WTC11 (cell line): ENCODE results near the gene LRIG3. TPM values are rescaled to one million over a fixed set of nuclear protein-coding genes. Genes with fewer than 3 reads are reported as not detected.

Experiments used
- ATAC-seq: fragments of 200-7000 bp; cut with Tn5 transposase; 2 replicates; pipeline ENCODE4 v1.10.0; 2021; ENCODE audit warnings: mild to moderate bottlenecking, moderate library complexity
- Bru-seq: library from RNA; stranded (reverse); fragments of 400-500 nt; gene quantifications from one replicate; lab custom pipeline; 2021; lab: Mats Ljungman, UMichigan
- CTCF ChIA-PET: fragments of 300-600 bp; sonication (Branson Sonifier 250); formaldehyde crosslinking; loops from one replicate; lab custom pipeline; 2021; ENCODE audit warnings: antibody characterized with exemption; lab: Charles Lee
- POLR2A ChIA-PET: fragments of 350-600 bp; sonication (Branson Sonifier 250); formaldehyde crosslinking; loops from one replicate; lab custom pipeline; 2021; ENCODE audit warnings: antibody characterized with exemption; lab: Charles Lee
- DNase-seq: peaks from one replicate; pipeline ENCODE4 v3.0.0; 2021; ENCODE audit warnings: low spot score
- H3K27ac Mint-ChIP-seq: 2 replicates; pipeline ENCODE4 v1.8.0; 2021; ENCODE audit warnings: mixed read lengths
- H3K27me3 Mint-ChIP-seq: 2 replicates; pipeline ENCODE4 v1.8.0; 2021; ENCODE audit warnings: low read depth, mild to moderate bottlenecking, moderate library complexity, mixed read lengths
- H3K36me3 Mint-ChIP-seq: 2 replicates; pipeline ENCODE4 v1.8.0; 2021; ENCODE audit warnings: mixed read lengths
- H3K4me1 Mint-ChIP-seq: 2 replicates; pipeline ENCODE4 v1.8.0; 2022; ENCODE audit warnings: mixed read lengths
- H3K4me3 Mint-ChIP-seq: 2 replicates; pipeline ENCODE4 v1.8.0; 2021; ENCODE audit warnings: mild to moderate bottlenecking, moderate library complexity, mixed read lengths
- H3K9me3 Mint-ChIP-seq: 2 replicates; pipeline ENCODE4 v1.8.0; 2021; ENCODE audit warnings: mixed read lengths
- ATF3 ChIP-seq: sonication (generic); formaldehyde crosslinking; conservative IDR thresholded peaks from 2 replicates; pipeline ENCODE4 v1.8.1; 2022; ENCODE audit warnings: mild to moderate bottlenecking, missing genetic modification reagents
- ATF6 ChIP-seq: sonication (generic); formaldehyde crosslinking; IDR thresholded peaks from 2 replicates; pipeline ENCODE4 v1.8.1; 2023; ENCODE audit warnings: mild to moderate bottlenecking, missing genetic modification reagents
- E2F1 ChIP-seq: sonication (generic); formaldehyde crosslinking; IDR thresholded peaks from 2 replicates; pipeline ENCODE4 v1.8.0; 2022; ENCODE audit warnings: mild to moderate bottlenecking, missing genetic modification reagents
- E2F4 ChIP-seq: sonication (generic); formaldehyde crosslinking; IDR thresholded peaks from 2 replicates; pipeline ENCODE4 v1.8.1; 2022; ENCODE audit warnings: low read depth, mild to moderate bottlenecking, moderate library complexity, missing genetic modification reagents, borderline replicate concordance
- E2F5 ChIP-seq: sonication (generic); formaldehyde crosslinking; IDR thresholded peaks from 2 replicates; pipeline ENCODE4 v1.8.1; 2022; ENCODE audit warnings: mild to moderate bottlenecking, moderate library complexity, missing genetic modification reagents
- ELF4 ChIP-seq: sonication (generic); formaldehyde crosslinking; IDR thresholded peaks from 2 replicates; pipeline ENCODE4 v1.8.1; 2022; ENCODE audit warnings: low read depth, mild to moderate bottlenecking, moderate library complexity, missing genetic modification reagents
- FOXK1 ChIP-seq: sonication (generic); formaldehyde crosslinking; IDR thresholded peaks from 2 replicates; pipeline ENCODE4 v1.8.0; 2022; ENCODE audit warnings: mild to moderate bottlenecking, moderate library complexity, missing genetic modification reagents
- FOXP1 ChIP-seq: sonication (generic); formaldehyde crosslinking; IDR thresholded peaks from 2 replicates; pipeline ENCODE4 v1.8.0; 2022; ENCODE audit warnings: missing genetic modification reagents, mild to moderate bottlenecking, moderate library complexity, borderline replicate concordance
- HMGXB4 ChIP-seq: sonication (generic); formaldehyde crosslinking; IDR thresholded peaks from 2 replicates; pipeline ENCODE4 v1.8.1; 2023; ENCODE audit warnings: mild to moderate bottlenecking, moderate library complexity, missing genetic modification reagents
- JAZF1 ChIP-seq: fragments of 250-450 bp; sonication (Bioruptor Pico); IDR thresholded peaks from 2 replicates; pipeline ENCODE4 v1.9.0; 2021; ENCODE audit warnings: moderate library complexity, mild to moderate bottlenecking, inconsistent platforms
- MAX ChIP-seq: sonication (generic); formaldehyde crosslinking; IDR thresholded peaks from 2 replicates; pipeline ENCODE4 v1.8.0; 2022; ENCODE audit warnings: mild to moderate bottlenecking, missing genetic modification reagents
- MXD4 ChIP-seq: fragments of 250-450 bp; sonication (Bioruptor Pico); IDR thresholded peaks from 2 replicates; pipeline ENCODE4 v1.8.0; 2021; ENCODE audit warnings: mild to moderate bottlenecking, moderate library complexity, borderline replicate concordance
- PREB ChIP-seq: sonication (generic); formaldehyde crosslinking; IDR thresholded peaks from 2 replicates; pipeline ENCODE4 v1.8.1; 2022; ENCODE audit warnings: mild to moderate bottlenecking, missing genetic modification reagents, moderate library complexity, borderline replicate concordance
- RELA ChIP-seq: sonication (generic); formaldehyde crosslinking; IDR thresholded peaks from 2 replicates; pipeline ENCODE4 v1.8.1; 2022; ENCODE audit warnings: missing genetic modification reagents, mild to moderate bottlenecking, borderline replicate concordance
- SMAD3 ChIP-seq: sonication (generic); formaldehyde crosslinking; IDR thresholded peaks from 2 replicates; pipeline ENCODE4 v1.8.0; 2022; ENCODE audit warnings: missing genetic modification reagents, mild to moderate bottlenecking, borderline replicate concordance
- TEAD1 ChIP-seq: sonication (generic); formaldehyde crosslinking; IDR thresholded peaks from 2 replicates; pipeline ENCODE4 v1.8.0; 2022; ENCODE audit warnings: mild to moderate bottlenecking, missing genetic modification reagents
- USF1 ChIP-seq: sonication (generic); formaldehyde crosslinking; IDR thresholded peaks from 2 replicates; pipeline ENCODE4 v1.8.0; 2022; ENCODE audit warnings: mild to moderate bottlenecking, missing genetic modification reagents
- ZNF219 ChIP-seq: sonication (generic); formaldehyde crosslinking; IDR thresholded peaks from 2 replicates; pipeline ENCODE4 v1.8.0; 2023; ENCODE audit warnings: missing genetic modification reagents, mild to moderate bottlenecking, borderline replicate concordance
- ZNF232 ChIP-seq: sonication (generic); formaldehyde crosslinking; IDR thresholded peaks from 2 replicates; pipeline ENCODE4 v1.8.0; 2022; ENCODE audit warnings: mild to moderate bottlenecking, missing genetic modification reagents
- ZNF317 ChIP-seq: sonication (generic); formaldehyde crosslinking; IDR thresholded peaks from 2 replicates; pipeline ENCODE4 v1.8.1; 2023; ENCODE audit warnings: low read depth, mild to moderate bottlenecking, moderate library complexity, missing genetic modification reagents, borderline replicate concordance
- ZNF425 ChIP-seq: fragments of 250-450 bp; sonication (Bioruptor Pico); conservative IDR thresholded peaks from 2 replicates; pipeline ENCODE4 v1.9.0; 2021; ENCODE audit warnings: mild to moderate bottlenecking
- long read RNA-seq, 3 experiments: library from RNA in 1 of 3; library from capped mRNA in 1 of 3; library from polyadenylated mRNA in 1 of 3; unstranded in 2 of 3; stranded (forward) in 1 of 3; transcript quantifications; one replicate each; pipeline ENCODE4 v2.0.0, GENCODE V29; 2021
- total RNA-seq: library from RNA; stranded (reverse); gene quantifications from 3 replicates; pipeline ENCODE4 v1.2.3, GENCODE V29; 2021

The LRIG3 gene
- total RNA-seq (7.8 to 13.0 TPM (median 8.5 TPM) in 3 replicates), Bru-seq, nascent RNA (percentile 74 among the genes with signal in this experiment)
- long read RNA-seq, experiment 1, full-length matches to known transcripts, result 28 of 35 reads
- long read RNA-seq, experiment 1, partial matches to known transcripts, result 5 of 35 reads
- long read RNA-seq, experiment 1, other reads (novel, unspliced or antisense), result 2 of 35 reads
- long read RNA-seq, experiment 2, full-length matches to known transcripts, result 2 of 5 reads
- long read RNA-seq, experiment 2, partial matches to known transcripts, result 2 of 5 reads
- long read RNA-seq, experiment 2, other reads (novel, unspliced or antisense), result 1 of 5 reads
- long read RNA-seq, experiment 3, partial matches to known transcripts, result 1 of 1 reads
- long read RNA-seq, experiment 3, other reads (novel, unspliced or antisense), result 0 of 1 reads

- Mint-ChIP-seq H3K9me3 (no peaks in the 10 kb centered on the region), H3K4me1 (peaks cover 44% of the 10 kb centered on the region), H3K36me3 (no peaks in the 10 kb centered on the region), H3K27me3 (peaks cover 19% of the 10 kb centered on the region), H3K4me3 (peak within 1 kb of the TSS; percentile 82), H3K27ac (peak within 1 kb of the TSS; percentile 84)
- ChIA-PET POLR2A (no interaction called here), CTCF (interaction anchor here (0.7 to 2.4 kb wide), 4 partner anchors 11 to 379 kb away, joined by 3 to 16 read pairs (median 7); no protein-coding TSS in a partner anchor)
- peak; percentile 85 for ATAC-seq
- DNase-seq, result peak; percentile 79
- peak; percentile 74; the same call in 1 of the 2 replicates for TF ChIP-seq FOXP1
- no peak for TF ChIP-seq ELF4
- TF ChIP-seq ZNF425 (CRISPR knock-in tag), result no peak
- no peak for TF ChIP-seq MXD4
- TF ChIP-seq MAX, result peak; percentile 86
- TF ChIP-seq JAZF1 (CRISPR knock-in tag), result no peak
- peak; percentile 96 for TF ChIP-seq USF1
- peak; percentile 79 for TF ChIP-seq E2F5
- TF ChIP-seq ZNF317, result peak; percentile 34; the same call in 1 of the 2 replicates
- TF ChIP-seq ATF6 (CRISPR knock-in tag), result no peak
- 0 out of 2 replicates have a peak, but pooled peaks have one; percentile 40 for TF ChIP-seq E2F1 (CRISPR knock-in tag)
- 0 out of 2 replicates have a peak, but pooled peaks have one; percentile 27 for TF ChIP-seq RELA
- TF ChIP-seq HMGXB4, result peak; percentile 79
- no peak for TF ChIP-seq ATF3
- TF ChIP-seq FOXK1 (CRISPR knock-in tag), result peak; percentile 96
- TF ChIP-seq ZNF232 (CRISPR knock-in tag), result peak; percentile 64; the same call in 1 of the 2 replicates
- TF ChIP-seq SMAD3 (CRISPR knock-in tag), result no peak
- TF ChIP-seq E2F4 (CRISPR knock-in tag), result 0 out of 2 replicates have a peak, but pooled peaks have one; percentile 30
- TF ChIP-seq PREB (CRISPR knock-in tag), result 0 out of 2 replicates have a peak, but pooled peaks have one; percentile 20
- 0 out of 2 replicates have a peak, but pooled peaks have one; percentile 13 for TF ChIP-seq TEAD1 (CRISPR knock-in tag)
- TF ChIP-seq ZNF219 (CRISPR knock-in tag), result no peak
Observed at GRCh38 chr12:58920102-58920960, at the start of gene LRIG3. Gene LRIG3, minus strand, starts transcription at chr12:58920504. Its CDS starts 269 bp downstream, at chr12:58920235.
